C1 segment of cervical spinal cord (tissue), 14 donors: Measurements from ENCODE around the gene RSPH1.

Experiments
- DNase-seq, 14 donors: peaks; one replicate each; lab custom pipeline; 2025; lab: John Stamatoyannopoulos, UW

RSPH1 gene

GRCh38 chr21:42430521-42430920 lies 65.5 kb downstream of the RSPH1 start:
- no peak for DNase-seq

- DNase-seq = no peak
Measured at GRCh38 chr21:42429856-42430255, 66.2 kb downstream of the RSPH1 start.

DNA sequence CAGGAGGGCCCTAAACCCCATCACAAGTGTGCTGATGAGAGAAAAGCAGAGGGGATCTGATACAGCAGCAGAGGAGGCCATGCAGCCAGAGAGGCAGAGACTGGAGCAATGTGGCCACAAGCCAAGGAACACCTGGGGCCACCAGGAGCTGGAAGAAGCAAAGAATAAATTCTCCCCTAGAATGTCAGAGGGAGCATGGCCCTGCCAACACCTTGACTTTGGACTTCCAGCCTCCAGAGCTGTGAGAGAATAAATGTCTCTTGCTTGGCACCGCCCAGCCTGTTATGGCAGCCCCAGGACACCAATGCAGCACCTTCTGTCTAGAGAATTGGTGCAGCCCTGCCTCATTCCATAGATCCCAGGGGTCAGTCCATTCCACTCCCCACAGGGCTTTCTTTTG lies 67.0 kb downstream of the RSPH1 start:
- no peak for DNase-seq

DNA sequence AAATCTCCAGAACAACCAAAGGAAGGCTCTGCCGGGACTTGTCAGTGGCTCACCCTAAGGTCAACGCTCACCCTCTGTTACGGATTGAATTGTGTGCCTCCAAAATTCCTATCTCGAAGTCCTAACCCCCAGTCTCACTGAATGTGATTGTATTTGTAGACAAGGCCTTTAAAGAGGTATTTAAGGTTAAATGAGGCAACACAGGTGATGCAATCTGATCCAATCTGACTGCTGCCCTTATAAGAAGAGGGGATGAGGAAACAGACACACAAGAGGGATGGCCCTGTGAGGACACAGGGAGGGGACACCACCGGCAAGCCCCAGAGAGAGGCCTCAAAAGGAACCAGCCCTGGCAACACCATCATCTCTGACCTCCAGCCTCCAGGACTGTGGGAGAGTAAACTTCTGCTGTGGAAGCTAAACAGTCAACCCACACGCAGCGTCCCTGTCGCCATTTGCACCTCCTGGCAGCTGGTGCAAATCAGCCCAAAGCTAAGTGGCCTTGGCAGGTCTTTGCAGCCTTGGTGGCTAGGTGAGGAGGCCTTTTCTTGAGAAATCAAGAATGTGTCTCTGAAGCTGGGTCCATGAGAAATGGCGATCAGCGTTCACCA lies 68.1 kb downstream of the RSPH1 start:
- no peak for DNase-seq

DNA sequence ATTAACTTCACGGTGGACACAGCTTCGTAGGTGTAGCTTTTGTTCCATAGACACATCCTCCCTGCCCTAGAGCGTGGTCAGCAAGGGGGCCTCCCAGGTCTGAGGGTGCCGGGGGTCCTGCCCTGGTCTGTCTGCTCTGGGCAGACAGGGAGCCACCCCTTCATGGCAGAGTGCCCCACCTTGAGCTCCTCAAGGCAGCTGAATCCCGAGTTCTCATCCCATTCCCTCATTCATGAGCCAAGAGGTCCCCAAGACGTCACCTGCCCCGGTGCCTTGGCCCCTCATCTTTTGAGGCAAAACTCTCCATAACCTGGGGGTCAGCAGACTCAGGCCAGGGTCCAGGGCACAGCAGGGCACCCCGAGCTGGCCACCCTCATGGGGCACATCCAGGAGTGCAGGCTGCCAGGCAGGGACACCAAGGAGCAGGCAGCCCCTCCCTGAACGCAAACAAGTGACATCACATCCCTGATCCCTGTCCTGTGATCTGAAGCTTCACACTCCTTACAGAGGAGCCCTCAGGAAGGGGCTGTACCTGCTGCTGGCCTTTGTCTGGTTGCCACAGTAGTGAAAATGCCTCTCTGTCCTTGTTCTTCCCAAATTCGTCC lies 69.0 kb downstream of the RSPH1 start:
- DNase-seq = no peak

DNA sequence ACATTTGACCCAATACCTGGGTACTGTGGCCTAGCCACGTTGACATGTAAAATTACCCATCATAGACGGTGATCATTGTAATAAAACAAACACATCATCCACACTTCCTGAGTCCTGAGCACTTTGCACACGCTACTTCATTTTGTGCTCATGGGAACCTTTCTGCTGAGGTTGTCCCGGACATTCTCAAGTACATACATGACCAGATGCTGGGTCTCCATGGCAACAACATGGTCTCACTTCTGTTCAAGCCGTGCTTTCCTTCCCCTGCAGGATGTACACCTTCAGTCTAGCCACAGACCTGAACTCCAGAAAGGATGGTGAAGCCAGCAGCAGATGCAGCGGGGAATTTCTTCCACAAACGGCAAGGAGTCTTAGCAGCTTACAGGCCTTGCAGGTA lies 69.6 kb downstream of the RSPH1 start:
- no peak for DNase-seq

- no peak for DNase-seq
Measured at GRCh38 chr21:42425591-42425990, 70.4 kb downstream of the RSPH1 start.

- no peak for DNase-seq
Measured at GRCh38 chr21:42424914-42425541, 71.0 kb downstream of the RSPH1 start.

DNA sequence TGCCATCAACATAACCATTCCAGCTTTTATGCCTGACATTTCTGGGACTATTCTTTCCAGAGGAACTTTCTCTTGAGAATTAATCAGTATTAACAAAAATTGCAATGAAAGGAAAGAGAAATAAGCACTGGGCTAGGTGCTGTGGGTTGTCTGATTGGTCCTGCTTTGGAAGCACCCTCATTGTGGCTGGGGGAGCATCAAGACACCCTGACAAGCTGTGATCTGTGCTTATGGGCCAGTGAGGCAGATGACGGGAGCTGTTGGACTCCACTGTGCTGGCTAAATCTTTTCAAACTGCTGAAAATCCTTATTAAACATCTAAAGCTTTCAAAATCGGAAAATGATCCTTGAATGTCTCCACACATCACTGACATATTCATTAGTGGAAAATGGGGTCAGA lies 72.3 kb downstream of the RSPH1 start:
- no peak for DNase-seq

- no peak for DNase-seq
Measured at GRCh38 chr21:42423197-42423675, 72.8 kb downstream of the RSPH1 start.
